IMR-90 (cell line): ENCODE measurements around the gene HHIP.

Source experiments
- BHLHE40 ChIP-seq: fragments of 150-350 bp; IDR thresholded peaks from 2 replicates; pipeline ENCODE4 v1.6.1; 2016; ENCODE audit warnings: mild to moderate bottlenecking, low read depth, low read length
- CEBPB ChIP-seq: IDR thresholded peaks from 2 replicates; pipeline ENCODE4 v1.6.1; 2012; ENCODE audit warnings: low read depth, low read length, improper control_type of control experiment
- CHD1 ChIP-seq: IDR thresholded peaks from 2 replicates; pipeline ENCODE4 v1.6.1; 2012; ENCODE audit warnings: low read depth, low read length, improper control_type of control experiment
- CTCF ChIP-seq: conservative IDR thresholded peaks from 2 replicates; pipeline ENCODE4 v1.5.1; 2012; ENCODE audit warnings: mild to moderate bottlenecking, low read depth, low read length, improper control_type of control experiment
- ELK1 ChIP-seq: fragments of 150-350 bp; IDR thresholded peaks from 2 replicates; pipeline ENCODE4 v1.6.1; 2016; ENCODE audit warnings: low read depth, mild to moderate bottlenecking, low read length, moderate library complexity, borderline replicate concordance
- MXI1 ChIP-seq: IDR thresholded peaks from 2 replicates; pipeline ENCODE4 v1.6.1; 2012; ENCODE audit warnings: low read depth, mild to moderate bottlenecking, low read length, moderate library complexity, borderline replicate concordance
- NFE2L2 ChIP-seq: fragments of 150-350 bp; IDR thresholded peaks from 2 replicates; pipeline ENCODE4 v1.6.1; 2016; ENCODE audit warnings: low read depth, mild to moderate bottlenecking, low read length
- POLR2A ChIP-seq: IDR thresholded peaks from 2 replicates; pipeline ENCODE4 v1.6.1; 2012; ENCODE audit warnings: mild to moderate bottlenecking, low read depth, low read length
- RFX5 ChIP-seq: IDR thresholded peaks from 2 replicates; pipeline ENCODE4 v1.8.0; 2012; ENCODE audit warnings: low read depth, mild to moderate bottlenecking, low read length, moderate library complexity
- USF2 ChIP-seq: fragments of 150-350 bp; IDR thresholded peaks from 2 replicates; pipeline ENCODE4 v1.6.1; 2017; ENCODE audit warnings: mild to moderate bottlenecking, antibody characterized with exemption, low read length, low read depth

- no peak for TF ChIP-seq NFE2L2
- no peak for TF ChIP-seq CTCF
- no peak for TF ChIP-seq MXI1
- no peak for TF ChIP-seq POLR2A
- TF ChIP-seq BHLHE40, result no peak
- no peak for TF ChIP-seq CEBPB
- TF ChIP-seq USF2, result no peak
- TF ChIP-seq RFX5, result no peak
- TF ChIP-seq CHD1, result no peak
- TF ChIP-seq ELK1, result no peak
Observed at GRCh38 chr4:144785961-144786360, 140.0 kb downstream of the HHIP start.
